OCI-LY3 (cell line): ENCODE data around the gene APOL3.

ENCODE experiments used
- CTCF ChIP-seq: fragments of 200-600, 300-600 bp; sonication (generic); IDR thresholded peaks from 2 replicates; pipeline ENCODE4 v1.5.1; 2014; ENCODE audit warnings: antibody characterized with exemption, low read length, low read depth
- EZH2phosphoT487 ChIP-seq: fragments of 200-600 bp; shearing (Covaris generic); IDR thresholded peaks from 2 replicates; pipeline ENCODE4 v1.6.1; 2018; ENCODE audit warnings: antibody characterized with exemption, mixed run types, low read depth

- no peak for TF ChIP-seq CTCF
- no peak for TF ChIP-seq EZH2phosphoT487
Observed at GRCh38 chr22:36155702-36156101, 4.9 kb downstream of the APOL3 start.
